ENCODE results near the gene EIF5A.
A peak's percentile ranks its signal among the peaks of the same experiment; 100 is the strongest.

GRCh38 chr17:7308625-7309433, 1.4 kb downstream of the EIF5A start:
- TF ChIP-seq, protein P1, sequence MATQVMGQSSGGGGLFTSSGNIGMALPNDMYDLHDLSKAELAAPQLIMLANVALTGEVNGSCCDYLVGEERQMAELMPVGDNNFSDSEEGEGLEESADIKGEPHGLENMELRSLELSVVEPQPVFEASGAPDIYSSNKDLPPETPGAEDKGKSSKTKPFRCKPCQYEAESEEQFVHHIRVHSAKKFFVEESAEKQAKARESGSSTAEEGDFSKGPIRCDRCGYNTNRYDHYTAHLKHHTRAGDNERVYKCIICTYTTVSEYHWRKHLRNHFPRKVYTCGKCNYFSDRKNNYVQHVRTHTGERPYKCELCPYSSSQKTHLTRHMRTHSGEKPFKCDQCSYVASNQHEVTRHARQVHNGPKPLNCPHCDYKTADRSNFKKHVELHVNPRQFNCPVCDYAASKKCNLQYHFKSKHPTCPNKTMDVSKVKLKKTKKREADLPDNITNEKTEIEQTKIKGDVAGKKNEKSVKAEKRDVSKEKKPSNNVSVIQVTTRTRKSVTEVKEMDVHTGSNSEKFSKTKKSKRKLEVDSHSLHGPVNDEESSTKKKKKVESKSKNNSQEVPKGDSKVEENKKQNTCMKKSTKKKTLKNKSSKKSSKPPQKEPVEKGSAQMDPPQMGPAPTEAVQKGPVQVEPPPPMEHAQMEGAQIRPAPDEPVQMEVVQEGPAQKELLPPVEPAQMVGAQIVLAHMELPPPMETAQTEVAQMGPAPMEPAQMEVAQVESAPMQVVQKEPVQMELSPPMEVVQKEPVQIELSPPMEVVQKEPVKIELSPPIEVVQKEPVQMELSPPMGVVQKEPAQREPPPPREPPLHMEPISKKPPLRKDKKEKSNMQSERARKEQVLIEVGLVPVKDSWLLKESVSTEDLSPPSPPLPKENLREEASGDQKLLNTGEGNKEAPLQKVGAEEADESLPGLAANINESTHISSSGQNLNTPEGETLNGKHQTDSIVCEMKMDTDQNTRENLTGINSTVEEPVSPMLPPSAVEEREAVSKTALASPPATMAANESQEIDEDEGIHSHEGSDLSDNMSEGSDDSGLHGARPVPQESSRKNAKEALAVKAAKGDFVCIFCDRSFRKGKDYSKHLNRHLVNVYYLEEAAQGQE (IDR thresholded peaks at IDR 0.05; ENCODE audit: low read depth), result no peak
- TF ChIP-seq POLR2A (IDR thresholded peaks at IDR 0.05; ENCODE audit: borderline replicate concordance, extremely low read depth, insufficient read depth, insufficient read length) (peak; percentile 62), ELF1 (IDR thresholded peaks at IDR 0.05; ENCODE audit: borderline replicate concordance, low read depth) (no peak), ZFX (IDR thresholded peaks at IDR 0.05) (no peak)
- TF ChIP-seq, protein P2, sequence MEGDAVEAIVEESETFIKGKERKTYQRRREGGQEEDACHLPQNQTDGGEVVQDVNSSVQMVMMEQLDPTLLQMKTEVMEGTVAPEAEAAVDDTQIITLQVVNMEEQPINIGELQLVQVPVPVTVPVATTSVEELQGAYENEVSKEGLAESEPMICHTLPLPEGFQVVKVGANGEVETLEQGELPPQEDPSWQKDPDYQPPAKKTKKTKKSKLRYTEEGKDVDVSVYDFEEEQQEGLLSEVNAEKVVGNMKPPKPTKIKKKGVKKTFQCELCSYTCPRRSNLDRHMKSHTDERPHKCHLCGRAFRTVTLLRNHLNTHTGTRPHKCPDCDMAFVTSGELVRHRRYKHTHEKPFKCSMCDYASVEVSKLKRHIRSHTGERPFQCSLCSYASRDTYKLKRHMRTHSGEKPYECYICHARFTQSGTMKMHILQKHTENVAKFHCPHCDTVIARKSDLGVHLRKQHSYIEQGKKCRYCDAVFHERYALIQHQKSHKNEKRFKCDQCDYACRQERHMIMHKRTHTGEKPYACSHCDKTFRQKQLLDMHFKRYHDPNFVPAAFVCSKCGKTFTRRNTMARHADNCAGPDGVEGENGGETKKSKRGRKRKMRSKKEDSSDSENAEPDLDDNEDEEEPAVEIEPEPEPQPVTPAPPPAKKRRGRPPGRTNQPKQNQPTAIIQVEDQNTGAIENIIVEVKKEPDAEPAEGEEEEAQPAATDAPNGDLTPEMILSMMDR (IDR thresholded peaks at IDR 0.05 in 2 of 3, conservative IDR thresholded peaks at IDR 0.05 in 1 of 3; ENCODE audit: borderline replicate concordance in 1 of 3, insufficient read depth in 1 of 3, low read depth in 2 of 3, low read length in 2 of 3), result no peak

Data from HCT116 (cell line).